Stimulated activated CD4-positive, alpha-beta T cell treated with anti-CD3 and anti-CD28 coated beads, Interleukin-12 subunit alpha, Interleukin-12 subunit beta, amount 100 ng/mL, for 48 hours (primary cell): ENCODE measurements around the gene PTPRE.
A peak's percentile ranks its signal among the peaks of the same experiment; 100 is the strongest.

Experiments used
- DNase-seq, 3 donors: peaks; one replicate each; pipeline ENCODE4 v3.0.0-alpha.2; 2020; ENCODE audit warnings: low read depth in 2 of 3, low spot score in 1 of 3

PTPRE gene, protein sequence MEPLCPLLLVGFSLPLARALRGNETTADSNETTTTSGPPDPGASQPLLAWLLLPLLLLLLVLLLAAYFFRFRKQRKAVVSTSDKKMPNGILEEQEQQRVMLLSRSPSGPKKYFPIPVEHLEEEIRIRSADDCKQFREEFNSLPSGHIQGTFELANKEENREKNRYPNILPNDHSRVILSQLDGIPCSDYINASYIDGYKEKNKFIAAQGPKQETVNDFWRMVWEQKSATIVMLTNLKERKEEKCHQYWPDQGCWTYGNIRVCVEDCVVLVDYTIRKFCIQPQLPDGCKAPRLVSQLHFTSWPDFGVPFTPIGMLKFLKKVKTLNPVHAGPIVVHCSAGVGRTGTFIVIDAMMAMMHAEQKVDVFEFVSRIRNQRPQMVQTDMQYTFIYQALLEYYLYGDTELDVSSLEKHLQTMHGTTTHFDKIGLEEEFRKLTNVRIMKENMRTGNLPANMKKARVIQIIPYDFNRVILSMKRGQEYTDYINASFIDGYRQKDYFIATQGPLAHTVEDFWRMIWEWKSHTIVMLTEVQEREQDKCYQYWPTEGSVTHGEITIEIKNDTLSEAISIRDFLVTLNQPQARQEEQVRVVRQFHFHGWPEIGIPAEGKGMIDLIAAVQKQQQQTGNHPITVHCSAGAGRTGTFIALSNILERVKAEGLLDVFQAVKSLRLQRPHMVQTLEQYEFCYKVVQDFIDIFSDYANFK

GRCh38 chr10:127906548-127907377, at the start of gene PTPRE:
PTPRE (plus strand) TSS chr10:127907103; CDS start chr10:128040882, 133,779 bp downstream.
- DNase-seq = peak; percentile 42 to 75 (median 68)

GRCh38 chr10:127860592-127860991, 46.3 kb upstream of the PTPRE start:
- DNase-seq = no peak

DNA sequence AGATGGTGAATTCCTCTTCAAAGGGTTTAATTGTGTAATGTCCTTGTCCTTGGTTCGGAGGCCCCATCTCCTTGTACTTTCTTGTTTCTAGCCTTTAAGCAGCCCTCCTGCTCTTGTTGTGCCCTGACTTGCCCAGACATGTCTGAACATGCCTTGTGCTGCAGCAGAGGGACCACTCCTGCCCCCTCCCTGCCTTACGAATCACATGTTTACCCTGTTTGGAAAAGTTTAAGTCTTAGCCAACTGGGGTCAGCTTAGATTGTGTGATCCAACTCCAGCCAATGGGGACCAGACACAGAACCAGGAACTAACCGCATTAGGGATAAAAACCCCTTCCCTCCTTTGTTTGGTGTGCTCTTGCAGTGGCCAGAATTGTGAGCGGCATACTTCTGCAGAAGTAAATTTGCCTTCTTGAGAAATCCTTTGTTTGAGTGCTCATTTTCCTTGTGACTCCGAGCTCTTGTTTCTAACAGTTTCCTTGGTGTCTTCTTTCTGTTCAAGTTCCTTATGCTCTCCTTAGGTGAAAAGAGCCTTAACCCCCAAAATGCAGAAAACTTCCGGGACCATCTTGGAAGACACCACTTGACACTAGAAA, 43.6 kb upstream of the PTPRE start:
- no peak for DNase-seq

DNA sequence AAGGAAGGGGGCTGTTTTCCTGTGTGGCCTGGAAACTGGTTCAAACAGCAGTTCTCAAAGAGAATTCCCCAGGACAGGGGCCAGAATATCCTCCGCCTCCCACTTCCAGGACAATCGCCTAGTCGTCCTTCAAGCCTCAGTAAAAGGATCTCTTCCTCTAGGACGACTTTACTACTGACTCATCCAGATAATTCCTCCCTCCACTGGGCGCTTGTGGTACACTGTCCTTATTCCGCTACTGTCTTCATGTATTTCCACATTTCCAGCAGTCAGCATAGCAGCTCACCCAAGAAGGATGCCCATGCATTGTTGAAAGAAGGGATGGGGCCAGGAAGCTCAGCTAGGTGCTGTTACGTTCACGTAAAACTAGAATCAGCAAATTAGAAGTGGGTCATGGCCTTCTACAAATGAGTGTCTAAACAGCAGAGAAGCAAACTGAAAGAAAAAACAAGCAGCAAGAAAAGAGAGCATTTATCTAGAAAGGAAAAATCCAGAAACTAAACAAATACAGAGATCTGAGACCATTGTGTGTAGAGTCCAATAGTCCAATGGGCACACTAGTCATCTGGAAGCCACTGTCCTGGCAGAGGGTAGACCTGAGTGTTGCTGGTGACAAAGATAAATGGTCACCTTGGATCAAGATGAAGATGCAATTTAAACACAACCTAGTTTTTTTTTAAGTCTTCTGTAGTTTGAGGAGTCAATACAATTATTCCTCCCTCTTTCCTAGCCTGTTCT, 40.5 kb upstream of the PTPRE start:
- DNase-seq = no peak

DNA sequence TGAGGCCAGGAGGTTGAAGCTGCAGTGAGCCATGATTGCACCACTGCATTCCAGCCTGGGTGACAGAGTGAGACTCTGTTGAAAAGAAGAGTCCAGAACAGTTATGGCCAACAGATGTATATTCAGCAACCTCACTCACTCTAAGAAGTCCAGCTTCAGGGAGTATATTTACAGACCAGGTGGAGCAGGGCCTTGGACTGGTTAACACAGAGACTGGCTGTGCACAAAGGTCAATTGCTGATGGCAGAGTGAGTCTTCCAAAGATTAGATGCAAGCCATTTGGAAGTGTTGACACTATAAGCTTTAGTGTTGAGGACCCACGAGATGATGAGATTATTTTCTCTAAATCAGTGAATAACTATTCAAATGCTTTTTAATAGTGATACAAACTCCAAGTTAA, 39.1 kb upstream of the PTPRE start:
- no peak for DNase-seq

GRCh38 chr10:127869329-127869728, 37.6 kb upstream of the PTPRE start:
- no peak for DNase-seq

DNA sequence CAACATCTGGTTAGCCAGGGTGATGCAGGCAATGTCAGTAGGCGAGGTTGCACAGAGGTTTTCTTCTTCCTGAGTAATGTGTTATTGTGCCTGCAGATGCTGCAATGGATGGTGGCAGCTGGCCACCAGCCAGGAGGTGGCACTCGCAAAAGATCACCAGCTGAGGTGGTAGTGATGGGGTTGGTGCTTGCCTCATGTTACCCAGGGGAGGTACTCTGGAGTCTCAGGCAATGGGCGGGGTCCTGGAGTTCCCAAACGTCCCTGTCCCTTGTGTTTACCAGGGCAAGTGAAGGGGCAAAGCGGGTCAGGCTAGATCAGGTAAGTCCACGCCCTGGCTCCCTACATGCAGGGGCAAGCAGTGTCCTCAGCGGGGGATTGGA, 35.3 kb upstream of the PTPRE start:
- DNase-seq = no peak

DNA sequence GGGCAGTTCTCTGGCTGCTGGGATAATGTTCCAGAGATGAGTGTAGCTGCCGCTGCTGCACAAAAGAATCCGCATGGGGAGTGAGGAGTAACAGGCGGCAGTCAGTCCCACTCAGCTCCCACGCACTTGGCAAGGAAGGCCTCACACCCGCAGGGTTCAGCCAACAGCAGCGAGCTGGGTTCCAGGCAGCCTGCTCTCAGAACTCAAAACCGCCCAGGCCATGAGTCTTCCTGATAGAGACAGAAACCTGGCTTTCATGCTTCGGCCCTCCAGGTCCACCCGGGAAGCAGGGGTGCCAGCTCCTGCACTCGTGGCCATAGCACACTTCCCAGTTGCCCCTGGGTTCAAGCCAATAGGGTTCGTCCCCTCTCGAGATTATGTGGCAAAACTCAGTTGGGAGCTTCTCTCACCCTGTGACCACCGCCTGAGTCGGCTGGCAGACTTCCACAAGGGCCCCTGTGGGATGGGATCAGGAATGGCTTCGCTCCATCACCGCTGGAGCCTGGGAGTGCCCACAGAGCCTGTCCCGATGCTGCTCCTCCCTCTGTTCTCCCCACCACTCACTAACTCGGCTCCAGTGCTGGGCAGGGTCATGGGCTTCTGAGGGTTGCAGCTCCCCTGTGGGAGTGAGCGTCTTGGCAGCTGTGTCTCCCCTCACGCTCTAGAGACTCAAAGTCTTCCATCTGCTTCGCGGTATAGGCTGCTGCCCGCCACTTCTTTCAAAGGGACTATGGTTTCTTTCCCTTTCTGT, 34.7 kb upstream of the PTPRE start:
- no peak for DNase-seq

DNA sequence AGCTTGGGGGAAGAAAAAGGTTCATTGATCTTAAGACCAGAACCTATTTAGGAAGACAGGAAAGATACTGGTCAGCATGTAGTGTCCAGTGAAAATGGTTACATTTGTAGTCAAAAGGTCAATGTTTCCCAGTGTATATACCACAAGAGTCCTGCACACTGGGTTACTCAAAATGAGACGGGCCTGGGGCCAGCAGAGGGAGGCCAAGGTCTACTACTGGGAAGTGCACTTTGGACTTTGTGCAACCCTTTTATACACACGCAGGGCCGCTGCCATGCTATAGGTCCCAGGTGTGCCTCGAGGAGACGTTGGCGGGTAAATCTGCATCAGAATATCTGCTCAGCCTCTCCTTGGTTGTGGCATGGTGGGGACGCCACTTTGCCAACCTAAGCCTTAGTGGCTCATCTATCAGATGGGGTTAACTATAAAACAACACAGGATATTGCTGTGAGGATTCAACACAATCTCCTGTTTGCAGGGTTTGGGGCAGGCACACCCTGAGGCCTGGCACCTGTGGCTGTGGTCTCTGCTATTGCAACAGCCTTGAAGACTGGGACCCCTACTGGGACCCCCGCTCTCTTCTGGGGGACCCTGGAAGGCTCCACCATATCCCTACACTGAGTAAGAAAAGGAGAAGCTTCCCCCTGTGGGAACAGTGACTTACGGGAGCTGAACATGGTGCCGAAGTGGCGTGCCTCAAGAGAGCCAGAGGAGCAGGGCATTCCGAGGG, 33.9 kb upstream of the PTPRE start:
- no peak for DNase-seq

- no peak for DNase-seq
Measured at GRCh38 chr10:127873901-127874470, 32.9 kb upstream of the PTPRE start.

- no peak for DNase-seq
Measured at GRCh38 chr10:127874671-127875448, 32.0 kb upstream of the PTPRE start.

DNA sequence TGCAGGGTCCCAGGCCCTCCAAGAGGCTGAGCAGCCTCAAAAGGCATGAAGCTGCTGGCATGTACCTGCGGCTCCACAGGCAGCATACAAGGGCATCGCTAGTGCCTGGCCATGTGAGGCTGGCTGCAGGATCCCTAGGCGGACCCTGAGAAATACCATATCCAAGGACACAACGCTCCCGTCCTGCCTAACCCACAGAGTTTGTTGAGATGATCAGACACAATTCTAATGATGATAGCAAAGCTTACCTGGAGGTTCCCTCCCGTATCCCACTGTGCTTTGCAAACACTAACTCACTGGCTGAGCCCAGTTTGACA, 31.5 kb upstream of the PTPRE start:
- no peak for DNase-seq

DNA sequence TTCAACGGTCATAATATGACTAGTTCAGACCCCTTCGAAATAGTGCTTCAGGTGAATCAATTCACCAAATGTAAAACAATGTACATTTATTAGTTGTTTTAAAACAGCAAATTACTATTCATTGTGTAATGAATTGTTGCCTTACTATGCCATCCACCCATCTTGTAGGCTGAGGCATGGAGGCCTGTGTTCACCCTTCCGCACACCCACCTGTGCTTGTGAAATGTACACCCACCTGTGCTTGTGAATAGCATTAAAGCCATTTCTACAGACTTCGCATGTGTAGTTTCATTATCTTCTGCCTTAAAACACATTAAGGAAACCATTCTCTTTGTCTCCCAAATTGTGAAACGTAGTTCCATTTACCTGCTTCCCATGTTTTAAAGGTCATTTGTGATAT, 31.0 kb upstream of the PTPRE start:
- no peak for DNase-seq

DNA sequence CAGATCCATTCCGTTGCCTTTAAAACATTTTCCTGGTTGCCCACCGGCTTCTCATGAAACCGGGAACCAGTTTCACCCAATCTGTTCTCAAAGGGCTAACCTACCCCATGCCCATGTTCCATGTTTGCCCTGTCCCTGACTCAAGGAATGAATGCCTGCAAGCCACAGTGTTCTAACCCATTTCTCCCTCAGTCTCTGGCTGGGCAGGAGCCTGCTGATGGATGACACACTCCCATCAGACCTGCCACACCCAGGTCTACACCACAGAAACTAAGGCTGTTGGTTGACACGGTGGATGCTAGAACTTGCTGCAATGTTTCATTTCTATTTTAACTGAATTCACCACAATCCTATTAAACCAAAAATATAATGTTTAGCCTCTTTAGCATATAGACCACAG, 29.8 kb upstream of the PTPRE start:
- no peak for DNase-seq

DNA sequence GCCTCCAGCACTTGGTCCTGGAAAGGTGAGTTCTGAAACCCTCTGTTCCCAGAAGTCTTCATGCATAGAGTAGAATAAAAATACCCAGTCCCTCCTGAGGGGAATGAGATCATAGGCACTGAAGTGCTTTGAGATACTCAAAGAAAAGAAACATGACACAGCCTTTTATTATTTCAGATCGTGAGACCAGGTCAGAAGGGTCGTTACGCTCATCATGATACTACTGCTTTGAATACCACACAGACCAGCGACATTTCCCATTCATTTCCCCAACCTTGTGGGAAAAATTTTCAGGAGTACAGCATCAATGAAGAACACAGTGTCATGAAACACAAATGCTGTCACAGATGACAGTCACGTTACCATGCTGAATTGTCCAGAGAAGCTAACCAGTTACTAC, 29.2 kb upstream of the PTPRE start:
- no peak for DNase-seq

- no peak for DNase-seq
Measured at GRCh38 chr10:127878475-127879055, 28.3 kb upstream of the PTPRE start.

- no peak for DNase-seq
Measured at GRCh38 chr10:127880557-127880956, 26.3 kb upstream of the PTPRE start.

- no peak for DNase-seq
Measured at GRCh38 chr10:127881262-127881661, 25.6 kb upstream of the PTPRE start.
